MM.1S (cell line): ENCODE results near the gene IFNL3.

ENCODE experiments used
- DNase-seq: peaks from one replicate; pipeline ENCODE4 v3.0.0-alpha.2; 2015
- H2AFZ ChIP-seq: fragments of 300-600 bp; sonication (generic); 2 replicates; pipeline ENCODE4 v1.6.0; 2016; ENCODE audit warnings: antibody characterized with exemption, low read length
- H3F3A ChIP-seq: fragments of 300-600 bp; sonication (generic); 2 replicates; pipeline ENCODE4 v1.6.1; 2016; ENCODE audit warnings: mild to moderate bottlenecking, antibody characterized with exemption, low read length, moderate library complexity, mixed read lengths; ENCODE audit not compliant: insufficient read depth
- H3K27ac ChIP-seq: fragments of 300-600 bp; sonication (generic); 2 replicates; pipeline ENCODE4 v1.5.1; 2016; ENCODE audit warnings: mild to moderate bottlenecking, low read length
- H3K27me3 ChIP-seq: fragments of 300-600 bp; sonication (generic); replicated peaks from 2 replicates; pipeline ENCODE4 v1.6.0; 2016; ENCODE audit warnings: low read length; ENCODE audit not compliant: insufficient read depth
- H3K36me3 ChIP-seq: fragments of 300-600 bp; sonication (generic); replicated peaks from 2 replicates; pipeline ENCODE4 v1.6.1; 2016; ENCODE audit warnings: mild to moderate bottlenecking, low read length, mixed read lengths; ENCODE audit not compliant: insufficient read depth
- H3K4me1 ChIP-seq: fragments of 300-600 bp; sonication (generic); 2 replicates; pipeline ENCODE4 v1.6.1; 2016; ENCODE audit warnings: low read length, mixed read lengths
- H3K4me2 ChIP-seq: fragments of 300-600 bp; sonication (generic); 2 replicates; pipeline ENCODE4 v1.6.0; 2016; ENCODE audit warnings: low read depth, low read length
- H3K4me3 ChIP-seq: fragments of 300-600 bp; sonication (generic); 2 replicates; pipeline ENCODE4 v1.5.1; 2016; ENCODE audit warnings: low read length, mixed read lengths
- H3K79me2 ChIP-seq: fragments of 300-600 bp; sonication (generic); 2 replicates; pipeline ENCODE4 v1.6.1; 2016; ENCODE audit warnings: mixed run types, low read length, mixed read lengths
- H3K9ac ChIP-seq: fragments of 300-600 bp; sonication (generic); 2 replicates; pipeline ENCODE4 v1.6.1; 2016; ENCODE audit warnings: low read length, mixed read lengths
- H3K9me2 ChIP-seq: fragments of 300-600 bp; sonication (generic); replicated peaks from 2 replicates; pipeline ENCODE4 v1.6.1; 2016; ENCODE audit warnings: mild to moderate bottlenecking, low read length, mixed read lengths; ENCODE audit not compliant: insufficient read depth
- H3K9me3 ChIP-seq: fragments of 300-600 bp; sonication (generic); replicated peaks from 2 replicates; pipeline ENCODE4 v1.6.1; 2016; ENCODE audit warnings: mild to moderate bottlenecking, low read length, mixed read lengths; ENCODE audit not compliant: insufficient read depth
- H4K20me1 ChIP-seq: fragments of 300-600 bp; sonication (generic); 2 replicates; pipeline ENCODE4 v1.6.1; 2016; ENCODE audit warnings: mild to moderate bottlenecking, low read length, moderate library complexity, mixed read lengths; ENCODE audit not compliant: insufficient read depth
- EZH2 ChIP-seq: fragments of 300-600 bp; sonication (generic); optimal IDR thresholded peaks from 2 replicates; pipeline ENCODE3; 2017; ENCODE audit warnings: low read depth, mild to moderate bottlenecking, antibody characterized with exemption, low read length, mixed read lengths
- EZH2phosphoT487 ChIP-seq: fragments of 300-600 bp; sonication (generic); IDR thresholded peaks from 2 replicates; pipeline ENCODE4 v1.6.1; 2018; ENCODE audit warnings: antibody characterized with exemption, low read length
- TF ChIP-seq, protein P1 (sequence below): fragments of 300-600 bp; sonication (generic); IDR thresholded peaks from 2 replicates; pipeline ENCODE4 v1.5.1; 2016; ENCODE audit warnings: antibody characterized with exemption, low read length, mixed read lengths

IFNL3 gene

GRCh38 chr19:39199025-39199424, 45.8 kb downstream of the IFNL3 start:
- Histone ChIP-seq H3K36me3 (no peaks in the 10 kb centered on the region), H4K20me1 (no peaks in the 10 kb centered on the region), H3K9me2 (no peaks in the 10 kb centered on the region), H3K4me1 (no peaks in the 10 kb centered on the region), H3K4me3 (no peak overlapping the region), H3K4me2 (no peak overlapping the region), H3K9ac (no peak overlapping the region), H3K27ac (no peak overlapping the region), H3K27me3 (peaks cover 88% of the 10 kb centered on the region), H3K79me2 (no peaks in the 10 kb centered on the region), H2AFZ (no peak overlapping the region), H3F3A (no peaks in the 10 kb centered on the region), H3K9me3 (no peaks in the 10 kb centered on the region)
- DNase-seq = no peak
- no peak for TF ChIP-seq EZH2
- TF ChIP-seq, protein P1, sequence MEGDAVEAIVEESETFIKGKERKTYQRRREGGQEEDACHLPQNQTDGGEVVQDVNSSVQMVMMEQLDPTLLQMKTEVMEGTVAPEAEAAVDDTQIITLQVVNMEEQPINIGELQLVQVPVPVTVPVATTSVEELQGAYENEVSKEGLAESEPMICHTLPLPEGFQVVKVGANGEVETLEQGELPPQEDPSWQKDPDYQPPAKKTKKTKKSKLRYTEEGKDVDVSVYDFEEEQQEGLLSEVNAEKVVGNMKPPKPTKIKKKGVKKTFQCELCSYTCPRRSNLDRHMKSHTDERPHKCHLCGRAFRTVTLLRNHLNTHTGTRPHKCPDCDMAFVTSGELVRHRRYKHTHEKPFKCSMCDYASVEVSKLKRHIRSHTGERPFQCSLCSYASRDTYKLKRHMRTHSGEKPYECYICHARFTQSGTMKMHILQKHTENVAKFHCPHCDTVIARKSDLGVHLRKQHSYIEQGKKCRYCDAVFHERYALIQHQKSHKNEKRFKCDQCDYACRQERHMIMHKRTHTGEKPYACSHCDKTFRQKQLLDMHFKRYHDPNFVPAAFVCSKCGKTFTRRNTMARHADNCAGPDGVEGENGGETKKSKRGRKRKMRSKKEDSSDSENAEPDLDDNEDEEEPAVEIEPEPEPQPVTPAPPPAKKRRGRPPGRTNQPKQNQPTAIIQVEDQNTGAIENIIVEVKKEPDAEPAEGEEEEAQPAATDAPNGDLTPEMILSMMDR = no peak
- TF ChIP-seq EZH2phosphoT487 = no peak

GRCh38 chr19:39197808-39198207, 47.0 kb downstream of the IFNL3 start:
- H3K4me2 ChIP-seq = no peak overlapping the region
- peaks cover 84% of the 10 kb centered on the region for H3K27me3 ChIP-seq
- TF ChIP-seq, protein P1 = no peak
- TF ChIP-seq EZH2phosphoT487 = no peak
- TF ChIP-seq EZH2 = no peak
- H3K4me3 ChIP-seq = no peak overlapping the region
- no peaks in the 10 kb centered on the region for H3K4me1 ChIP-seq
- H3K27ac ChIP-seq = no peak overlapping the region
- no peaks in the 10 kb centered on the region for H3F3A ChIP-seq
- no peaks in the 10 kb centered on the region for H3K79me2 ChIP-seq
- H3K9me2 ChIP-seq = no peaks in the 10 kb centered on the region
- H3K36me3 ChIP-seq = no peaks in the 10 kb centered on the region
- no peak overlapping the region for H3K9ac ChIP-seq
- no peak overlapping the region for H2AFZ ChIP-seq
- no peaks in the 10 kb centered on the region for H4K20me1 ChIP-seq
- H3K9me3 ChIP-seq = no peaks in the 10 kb centered on the region
- no peak for DNase-seq

DNA sequence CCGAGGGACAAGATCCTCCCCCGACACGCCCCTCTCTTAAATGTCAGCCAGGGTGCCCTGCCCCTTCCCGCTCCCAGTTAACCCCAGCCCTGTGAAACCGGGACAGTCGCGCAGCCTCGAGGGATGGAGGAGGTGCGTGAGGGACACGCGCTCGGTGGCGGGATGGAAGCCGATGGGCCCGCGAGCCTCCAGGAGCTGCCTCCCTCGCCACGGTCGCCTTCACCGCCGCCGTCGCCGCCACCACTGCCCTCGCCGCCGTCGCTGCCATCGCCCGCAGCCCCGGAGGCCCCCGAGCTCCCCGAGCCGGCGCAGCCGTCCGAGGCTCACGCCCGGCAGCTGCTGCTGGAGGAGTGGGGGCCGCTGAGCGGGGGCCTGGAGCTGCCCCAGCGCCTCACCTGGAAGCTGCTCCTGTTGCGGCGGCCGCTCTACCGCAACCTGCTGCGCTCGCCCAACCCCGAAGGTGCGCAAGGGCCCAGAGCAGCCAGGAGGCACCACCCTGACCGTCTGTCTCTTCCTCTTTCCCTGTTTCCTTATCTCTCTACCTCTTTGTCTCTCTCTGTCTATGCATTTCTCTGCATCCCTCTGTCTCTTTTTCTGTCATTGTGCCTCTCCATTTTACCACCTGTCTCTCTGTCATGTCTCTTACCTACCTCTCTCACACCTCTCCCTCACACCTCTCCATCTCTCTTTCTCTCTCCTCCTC, 47.8 kb downstream of the IFNL3 start, which contains the start of gene NCCRP1:
NCCRP1 (plus strand) TSS at position 105 of the 703 bp plus-strand sequence; CDS start at position 124, 19 bp downstream.
- H3F3A ChIP-seq = no peaks in the 10 kb centered on the region
- no peaks in the 10 kb centered on the region for H3K4me1 ChIP-seq
- peaks cover 78% of the 10 kb centered on the region for H3K27me3 ChIP-seq
- no peaks in the 10 kb centered on the region for H3K9me2 ChIP-seq
- H3K27ac ChIP-seq = no peak within 1 kb of the TSS
- no peak within 1 kb of the TSS for H3K4me2 ChIP-seq
- no peaks in the 10 kb centered on the region for H3K79me2 ChIP-seq
- no peak within 1 kb of the TSS for H3K9ac ChIP-seq
- TF ChIP-seq EZH2 (no peak), EZH2phosphoT487 (no peak)
- TF ChIP-seq, protein P1 = no peak
- no peak within 1 kb of the TSS for H2AFZ ChIP-seq
- no peak within 1 kb of the TSS for H3K4me3 ChIP-seq
- H3K36me3 ChIP-seq = no peaks in the 10 kb centered on the region
- H4K20me1 ChIP-seq = no peaks in the 10 kb centered on the region
- H3K9me3 ChIP-seq = no peaks in the 10 kb centered on the region
- DNase-seq = no peak
